H1 (cell line): Measurements from ENCODE around the gene PCBP2. TPM values are rescaled to one million over a fixed set of nuclear protein-coding genes. Genes with fewer than 3 reads are reported as not detected.

ENCODE experiments used
- CTCF ChIA-PET: fragments of 300-600 bp; sonication (Branson Sonifier 250); formaldehyde crosslinking; loops from one replicate; lab custom pipeline; 2021; ENCODE audit not compliant: partially characterized antibody; lab: Charles Lee
- POLR2A ChIA-PET: fragments of 300-600 bp; sonication (Branson Sonifier 250); formaldehyde crosslinking; loops from one replicate; lab custom pipeline; 2021; ENCODE audit warnings: inconsistent platforms; ENCODE audit not compliant: partially characterized antibody; lab: Charles Lee
- DNase-seq, 2 experiments: peaks; one replicate each; pipeline versions ENCODE4 v3.0.0 to v3.0.0-alpha.2; 2010 to 2022; ENCODE audit warnings: low spot score in 2 of 2, low read depth in 1 of 2, mixed read lengths in 1 of 2
- FAIRE-seq: peaks from 2 replicates; lab custom pipeline; 2011; peaks lifted over from hg19 to GRCh38; lab: Jason Lieb, UNC
- H2AFZ ChIP-seq: 2 replicates; pipeline ENCODE4 v1.8.1; 2012; ENCODE audit warnings: low read length, inconsistent platforms
- H2AK5ac ChIP-seq: 2 replicates; pipeline ENCODE4 v1.6.1; 2013; ENCODE audit warnings: low read depth, low read length
- H2BK120ac ChIP-seq: replicated peaks from 2 replicates; pipeline ENCODE3; 2013; ENCODE audit warnings: low read depth, low read length, inconsistent platforms
- H2BK12ac ChIP-seq: 2 replicates; pipeline ENCODE4 v1.6.1; 2013; ENCODE audit warnings: low read depth, low read length
- H2BK15ac ChIP-seq: 2 replicates; pipeline ENCODE4 v1.6.1; 2013; ENCODE audit warnings: low read length
- H2BK20ac ChIP-seq: 2 replicates; pipeline ENCODE4 v1.6.1; 2013; ENCODE audit warnings: low read length
- H2BK5ac ChIP-seq: 2 replicates; pipeline ENCODE4 v1.6.1; 2013; ENCODE audit warnings: low read depth, low read length
- H3K14ac ChIP-seq: 2 replicates; pipeline ENCODE4 v1.6.1; 2013; ENCODE audit warnings: inconsistent platforms; ENCODE audit not compliant: insufficient read length
- H3K18ac ChIP-seq: 2 replicates; pipeline ENCODE4 v1.6.1; 2013; ENCODE audit warnings: low read length; ENCODE audit errors: extremely low read depth
- H3K23ac ChIP-seq: 2 replicates; pipeline ENCODE4 v1.6.1; 2013; ENCODE audit warnings: inconsistent platforms; ENCODE audit not compliant: insufficient read length
- H3K23me2 ChIP-seq: 2 replicates; pipeline ENCODE4 v1.6.1; 2013; ENCODE audit warnings: low read depth, low read length
- H3K27ac ChIP-seq: 2 replicates; pipeline ENCODE4 v1.6.1; 2011; ENCODE audit warnings: low read depth, low read length, inconsistent platforms
- H3K27me3 ChIP-seq, 4 experiments: replicated peaks in 1 of 4; 1 replicate in 1 of 4; 2 replicates in 3 of 4; pipeline versions ENCODE4 v1.6.1 to v1.8.1; 2011 to 2013; ENCODE audit warnings: low read length in 3 of 4, mild to moderate bottlenecking in 3 of 4, inconsistent platforms in 2 of 4, mixed read lengths in 2 of 4, moderate library complexity in 1 of 4; ENCODE audit not compliant: control insufficient read depth in 3 of 4, insufficient read depth in 3 of 4; ENCODE audit errors: extremely low read depth in 1 of 4
- H3K36me3 ChIP-seq, 4 experiments: 2 replicates each; pipeline versions ENCODE4 v1.6.1 to v1.8.1; 2011 to 2013; ENCODE audit warnings: mild to moderate bottlenecking in 4 of 4, low read length in 3 of 4, moderate library complexity in 2 of 4, control low read depth in 1 of 4, inconsistent platforms in 1 of 4; ENCODE audit not compliant: insufficient read depth in 4 of 4, control insufficient read depth in 2 of 4
- H3K4ac ChIP-seq: replicated peaks from 2 replicates; pipeline ENCODE3; 2013; ENCODE audit warnings: low read length, low read depth, mixed read lengths, inconsistent platforms; ENCODE audit not compliant: insufficient read length
- H3K4me1 ChIP-seq, 4 experiments: replicated peaks in 1 of 4; 1 replicate in 1 of 4; 2 replicates in 3 of 4; pipeline versions ENCODE4 v1.6.1 to v1.8.1; 2011 to 2013; ENCODE audit warnings: low read length in 3 of 4, inconsistent platforms in 2 of 4, mixed read lengths in 1 of 4; ENCODE audit not compliant: insufficient read depth in 4 of 4, control insufficient read depth in 3 of 4
- H3K4me2 ChIP-seq, 2 experiments: 2 replicates each; pipeline versions ENCODE4 v1.6.1 to v1.8.1; 2011 to 2013; ENCODE audit warnings: low read depth in 2 of 2, low read length in 2 of 2, control low read depth in 1 of 2, inconsistent platforms in 1 of 2, mild to moderate bottlenecking in 1 of 2; ENCODE audit not compliant: insufficient read depth in 1 of 2
- H3K4me3 ChIP-seq, 4 experiments: fragments of 200-600, 300-600 bp in 1 of 4; sonication (generic), shearing (Covaris generic), sonication (Bioruptor Twin) in 1 of 4; 2 replicates each; pipeline versions ENCODE4 v1.5.1 to v1.8.1; 2011 to 2016; ENCODE audit warnings: low read length in 4 of 4, low read depth in 3 of 4, control low read depth in 2 of 4, inconsistent platforms in 2 of 4, mild to moderate bottlenecking in 2 of 4, mixed read lengths in 1 of 4, moderate library complexity in 1 of 4; ENCODE audit not compliant: insufficient read depth in 2 of 4; ENCODE audit errors: extremely low read depth in 1 of 4
- H3K56ac ChIP-seq: replicated peaks from 2 replicates; pipeline ENCODE3; 2013; ENCODE audit warnings: low read depth, mild to moderate bottlenecking, mixed read lengths, low read length, inconsistent platforms; ENCODE audit not compliant: insufficient read length
- H3K79me1 ChIP-seq: 2 replicates; pipeline ENCODE4 v1.6.1; 2013; ENCODE audit warnings: low read depth, low read length, control low read depth
- H3K79me2 ChIP-seq, 2 experiments: 2 replicates each; pipeline versions ENCODE4 v1.6.1 to v1.8.1; 2012 to 2013; ENCODE audit warnings: low read length in 2 of 2, mild to moderate bottlenecking in 2 of 2, inconsistent platforms in 1 of 2; ENCODE audit not compliant: insufficient read depth in 2 of 2, control insufficient read depth in 1 of 2
- H3K9ac ChIP-seq, 4 experiments: replicated peaks in 1 of 4; 1 replicate in 1 of 4; 2 replicates in 3 of 4; pipeline versions ENCODE4 v1.6.1 to v1.8.1; 2011 to 2013; ENCODE audit warnings: low read depth in 3 of 4, low read length in 3 of 4, control low read depth in 2 of 4, mild to moderate bottlenecking in 2 of 4, moderate library complexity in 2 of 4, inconsistent platforms in 1 of 4; ENCODE audit errors: extremely low read depth in 1 of 4
- H3K9me3 ChIP-seq, 2 experiments: 2 replicates each; pipeline versions ENCODE4 v1.6.1 to v1.8.1; 2012 to 2013; ENCODE audit warnings: mild to moderate bottlenecking in 2 of 2, moderate library complexity in 2 of 2, control low read depth in 1 of 2, inconsistent platforms in 1 of 2, low read depth in 1 of 2, low read length in 1 of 2, mixed read lengths in 1 of 2; ENCODE audit not compliant: insufficient read depth in 2 of 2
- H4K20me1 ChIP-seq, 2 experiments: replicated peaks in 1 of 2; 2 replicates each; pipeline versions ENCODE3 to v1.8.1; 2011 to 2013; ENCODE audit warnings: inconsistent platforms in 2 of 2, low read length in 2 of 2, mild to moderate bottlenecking in 1 of 2; ENCODE audit not compliant: insufficient read depth in 2 of 2, control insufficient read depth in 1 of 2
- H4K5ac ChIP-seq: 2 replicates; pipeline ENCODE4 v1.6.1; 2013; ENCODE audit warnings: low read length, low read depth, mixed read lengths, inconsistent platforms; ENCODE audit not compliant: insufficient read length
- H4K8ac ChIP-seq: 2 replicates; pipeline ENCODE4 v1.8.0; 2013; ENCODE audit warnings: mild to moderate bottlenecking, moderate library complexity, low read length, inconsistent platforms; ENCODE audit not compliant: insufficient read depth; ENCODE audit errors: extremely low read depth
- H4K91ac ChIP-seq: replicated peaks from 2 replicates; pipeline ENCODE3; 2013; ENCODE audit warnings: low read length, mixed read lengths, inconsistent platforms; ENCODE audit not compliant: insufficient read length
- ATF3 ChIP-seq: IDR thresholded peaks from 2 replicates; pipeline ENCODE4 v1.6.1; 2011; ENCODE audit warnings: low read depth, mild to moderate bottlenecking, low read length; ENCODE audit not compliant: insufficient read depth
- BRCA1 ChIP-seq: IDR thresholded peaks from 2 replicates; pipeline ENCODE4 v1.6.1; 2012; ENCODE audit warnings: low read depth, low read length, improper control_type of control experiment
- CBX8 ChIP-seq: fragments of 300-800, 300-1000 bp; sonication (generic); IDR thresholded peaks from 2 replicates; pipeline ENCODE4 v1.7.1; 2016; ENCODE audit warnings: low read depth, low read length, borderline replicate concordance
- EGR1 ChIP-seq: IDR thresholded peaks from 2 replicates; pipeline ENCODE4 v1.6.1; 2011; ENCODE audit warnings: low read depth, low read length, borderline replicate concordance
- HDAC2 ChIP-seq, 2 experiments: fragments of 300-600 bp in 1 of 2; sonication (generic) in 1 of 2; IDR thresholded peaks; 2 replicates each; pipeline ENCODE4 v1.6.1; 2011 to 2012; ENCODE audit warnings: low read depth in 2 of 2, low read length in 2 of 2, mild to moderate bottlenecking in 2 of 2, moderate library complexity in 2 of 2, borderline replicate concordance in 1 of 2, inconsistent platforms in 1 of 2
- PHF8 ChIP-seq: fragments of 200-600 bp; sonication (generic); conservative IDR thresholded peaks from 2 replicates; pipeline ENCODE4 v1.7.1; 2012; ENCODE audit warnings: low read depth, mild to moderate bottlenecking, inconsistent platforms, low read length, moderate library complexity
- RNF2 ChIP-seq: fragments of 200-900, 300-1000 bp; sonication (generic); IDR thresholded peaks from 2 replicates; pipeline ENCODE4 v1.7.1; 2016; ENCODE audit warnings: borderline replicate concordance, low read depth, mild to moderate bottlenecking, antibody characterized with exemption, low read length; ENCODE audit not compliant: poor library complexity, severe bottlenecking; ENCODE audit errors: missing control alignments
- SIRT6 ChIP-seq: IDR thresholded peaks from one replicate; pipeline ENCODE4 v1.7.1; 2012; ENCODE audit warnings: low read length, inconsistent platforms
- TAF1 ChIP-seq: IDR thresholded peaks from 2 replicates; pipeline ENCODE4 v1.6.1; 2011; ENCODE audit warnings: mild to moderate bottlenecking, low read depth, low read length
- TEAD4 ChIP-seq: IDR thresholded peaks from 2 replicates; pipeline ENCODE4 v1.6.1; 2012; ENCODE audit warnings: low read depth, low read length, inconsistent platforms, mixed read lengths
- WGBS, 2 experiments: shearing (Covaris generic) in 1 of 2; methylation state at CpG; one replicate each; pipeline versions ENCODE4 v1.1.6 to v1.1.7; 2013 to 2015; ENCODE audit warnings: low lambda C conversion rate in 2 of 2, mixed read lengths in 2 of 2, inconsistent platforms in 1 of 2, low coverage in 1 of 2, missing lambda C conversion rate in 1 of 2; ENCODE audit not compliant: insufficient replicate concordance in 2 of 2, insufficient coverage in 1 of 2, insufficient read length in 1 of 2; ENCODE audit errors: extremely low coverage in 1 of 2, missing lambda C conversion rate in 1 of 2; 5-methylcytosine and 5-hydroxymethylcytosine counted together
- polyA plus RNA-seq, 7 experiments: library from polyadenylated mRNA; depleted of rRNA in 3 of 7; stranded (reverse) in 5 of 7; unstranded in 2 of 7; fragments of >200 nt in 5 of 7; fragments of 200-250 nt in 2 of 7; gene quantifications; 1 replicate in 5 of 7; 2 replicates in 1 of 7; 4 replicates in 1 of 7; pipeline versions ENCODE4 v1.2.1 to v1.2.3, GENCODE V29; 2011 to 2013; ENCODE audit warnings: missing spikeins in 2 of 7, mixed read lengths in 2 of 7
- total RNA-seq: library from RNA; stranded (reverse); fragmentation: NEBNext Ultra II Directional; extraction: Animal tissue kit (Norgen Biotek cat#: 25700); gene quantifications from 2 replicates; pipeline ENCODE4 v1.2.1, GENCODE V29; 2021

PCBP2 gene
- total and polyA plus RNA-seq, 2 of the 8 experiments (the other 6 are each of a cell fraction or from before 2014, with no cell fraction given), result 470 to 1,123 TPM

- peaks cover 0 to 4% of the 10 kb centered on the region in 2 experiments for H4K20me1 ChIP-seq
- peaks cover 0 to 12% of the 10 kb centered on the region in 2 experiments; a peak in 2 of 4 replicates for H3K79me2 ChIP-seq
- POLR2A ChIA-PET, result interaction anchor here (2.0 to 67.0 kb wide), 2 partner anchors 10 to 38 kb away, joined by 10 to 3397 read pairs; partner anchors contain the start of genes PCBP2 and PRR13
- no peak overlapping the region for H4K5ac ChIP-seq
- H2BK15ac ChIP-seq, result no peak overlapping the region
- no peak overlapping the region for H2BK20ac ChIP-seq
- peaks cover 5% of the 10 kb centered on the region for H3K23me2 ChIP-seq
- no peaks in the 10 kb centered on the region for H3K27me3 ChIP-seq
- no peak overlapping the region for H3K4ac ChIP-seq
- no peak overlapping the region for H4K91ac ChIP-seq
- peaks cover 0 to 9% (median 7%) of the 10 kb centered on the region in 4 experiments; a peak in 6 of 7 replicates for H3K4me1 ChIP-seq
- no peak overlapping the region for H4K8ac ChIP-seq
- no peak overlapping the region for H3K14ac ChIP-seq
- no peak overlapping the region for H3K9ac ChIP-seq
- no peak for FAIRE-seq
- no peaks in the 10 kb centered on the region for H3K9me3 ChIP-seq
- WGBS, 2 experiments, result 92% methylated on average over 17 of the region's 19 CpGs; no CpG with 5 or more reads in 1 of the 2 experiments
- H2BK120ac ChIP-seq, result no peak overlapping the region
- DNase-seq, result no peak
- H2BK5ac ChIP-seq, result no peak overlapping the region
- H3K36me3 ChIP-seq, result peaks cover 9 to 23% (median 14%) of the 10 kb centered on the region in 4 experiments; a peak in 7 of 8 replicates
- H3K4me3 ChIP-seq, result no peak overlapping the region
- H3K56ac ChIP-seq, result no peak overlapping the region
- no peak overlapping the region for H3K27ac ChIP-seq
- no peak overlapping the region for H3K23ac ChIP-seq
- no peak overlapping the region for H3K4me2 ChIP-seq
- peaks cover 8% of the 10 kb centered on the region for H3K79me1 ChIP-seq
- no peak overlapping the region for H2AK5ac ChIP-seq
- no peak overlapping the region for H2AFZ ChIP-seq
- CTCF ChIA-PET, result interaction anchor here (0.6 to 3.9 kb wide), 6 partner anchors 12 to 184 kb away, joined by 3 to 10 read pairs (median 4); partner anchors contain the start of gene AAAS
- no peak overlapping the region for H3K18ac ChIP-seq
- H2BK12ac ChIP-seq, result no peak overlapping the region
- no peak for TF ChIP-seq EGR1
- TF ChIP-seq CBX8, result no peak
- no peak for TF ChIP-seq SIRT6
- no peak for TF ChIP-seq TAF1
- no peak for TF ChIP-seq ATF3
- no peak for TF ChIP-seq HDAC2 (IDR thresholded peaks at IDR 0.05; ENCODE audit: borderline replicate concordance in 1 of 2, low read depth in 2 of 2, low read length in 2 of 2)
- TF ChIP-seq TEAD4, result no peak
- TF ChIP-seq PHF8, result no peak
- no peak for TF ChIP-seq RNF2
- no peak for TF ChIP-seq BRCA1
Measured at GRCh38 chr12:53505555-53506449, 53.9 kb downstream of the PCBP2 start.
